ENCODE results near the gene VRTN. TPM values are rescaled to one million over a fixed set of nuclear protein-coding genes. Genes with fewer than 3 reads are reported as not detected.
"Not testable (repeated sequence)": the region's sequence is repeated elsewhere in the genome, so short reads cannot be mapped to it uniquely, and the experiment has no call there.

Gene VRTN
- total RNA-seq, 4 donors from 2014 or later, result not detected

- H3K27me3 ChIP-seq, result no peaks in the 10 kb centered on the region
- ATAC-seq, result no peak
- H3K4me1 ChIP-seq, result no peaks in the 10 kb centered on the region
- TF ChIP-seq CTCF (IDR thresholded peaks at IDR 0.05 in 4 of 5, conservative IDR thresholded peaks at IDR 0.05 in 1 of 5) (no peak), POLR2A (IDR thresholded peaks at IDR 0.05) (no peak)
- no peak overlapping the region for H3K4me3 ChIP-seq
- H3K9me3 ChIP-seq, result no peaks in the 10 kb centered on the region
- intact Hi-C loops (cut with DNase I; ENCODE audit: low total_unique reads), result no loop called here
- in situ Hi-C loops (cut with MboI; ENCODE audit: low sequenced_read_pairs in 4 of 4), result no loop called here
- no peak for DNase-seq
- no peaks in the 10 kb centered on the region for H3K36me3 ChIP-seq
- no peak overlapping the region for H3K27ac ChIP-seq
Observed at GRCh38 chr14:74326369-74327152, 21.7 kb upstream of the VRTN start.

- intact Hi-C loops (cut with DNase I; ENCODE audit: low total_unique reads); DNase-seq; ATAC-seq; H3K4me3 ChIP-seq; in situ Hi-C loops (cut with MboI; ENCODE audit: low sequenced_read_pairs in 4 of 4); H3K27ac ChIP-seq; H3K9me3 ChIP-seq; H3K27me3 ChIP-seq; H3K36me3 ChIP-seq; H3K4me1 ChIP-seq: not testable (repeated sequence)
Observed at GRCh38 chr14:74329950-74330552, 18.2 kb upstream of the VRTN start.

DNA sequence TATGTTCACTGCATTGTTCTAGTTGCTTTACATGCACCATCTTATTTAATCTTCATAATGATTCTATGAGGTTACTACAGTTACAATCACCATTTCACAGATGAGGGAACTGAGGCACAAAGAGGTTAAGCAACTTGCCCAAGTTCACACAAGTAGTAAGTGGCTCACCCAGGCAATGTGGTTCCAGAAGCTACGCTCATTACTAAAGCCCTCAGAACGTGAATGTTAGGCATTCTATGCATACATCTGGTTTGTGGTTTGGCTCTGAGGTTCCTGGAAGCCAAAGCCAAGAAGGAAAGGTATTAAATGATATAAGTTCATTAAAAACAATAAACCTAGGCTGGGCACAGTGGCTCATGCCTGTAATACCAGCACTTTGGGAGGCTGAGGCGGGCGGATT is 14.4 kb upstream of the VRTN start:
- Histone ChIP-seq H3K27me3 (no peaks in the 10 kb centered on the region), H3K4me1 (no peaks in the 10 kb centered on the region), H3K36me3 (no peaks in the 10 kb centered on the region), H3K27ac (no peak overlapping the region), H3K9me3 (no peaks in the 10 kb centered on the region), H3K4me3 (no peak overlapping the region)
- TF ChIP-seq POLR2A (IDR thresholded peaks at IDR 0.05), result no peak
- no peak for TF ChIP-seq CTCF (IDR thresholded peaks at IDR 0.05 in 4 of 5, conservative IDR thresholded peaks at IDR 0.05 in 1 of 5)
- in situ Hi-C loops (cut with MboI; ENCODE audit: low sequenced_read_pairs in 4 of 4), result no loop called here
- DNase-seq, result no peak
- ATAC-seq, result no peak
- intact Hi-C loops (cut with DNase I; ENCODE audit: low total_unique reads), result no loop called here

DNA sequence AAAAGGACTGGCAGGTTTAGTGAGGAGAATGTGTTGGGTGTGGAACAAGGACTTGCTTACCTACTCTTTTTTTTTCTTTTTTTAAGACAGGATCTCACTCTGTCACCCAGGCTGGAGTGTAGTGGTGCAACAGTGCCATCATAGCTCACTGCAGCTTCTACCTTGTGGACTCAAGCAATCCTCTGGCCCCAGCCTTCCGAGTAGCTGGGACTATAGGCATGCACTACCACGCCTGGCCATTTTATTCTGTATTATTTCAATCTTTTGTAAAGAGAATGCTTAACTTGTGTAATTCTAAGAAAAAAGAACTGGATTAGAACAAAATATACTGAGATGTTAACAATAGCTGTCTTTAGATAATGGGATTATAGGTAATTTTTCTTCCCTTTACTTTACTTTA is 1.9 kb upstream of the VRTN start:
- no peak overlapping the region for H3K4me3 ChIP-seq
- no peak for DNase-seq
- peaks cover 0 to 8% (median 0%) of the 10 kb centered on the region in 3 donors for H3K27me3 ChIP-seq
- H3K27ac ChIP-seq, result no peak overlapping the region
- ATAC-seq, result no peak
- H3K9me3 ChIP-seq, result no peaks in the 10 kb centered on the region
- H3K36me3 ChIP-seq, result no peaks in the 10 kb centered on the region
- no peaks in the 10 kb centered on the region for H3K4me1 ChIP-seq
- TF ChIP-seq POLR2A (IDR thresholded peaks at IDR 0.05) (no peak), CTCF (IDR thresholded peaks at IDR 0.05 in 4 of 5, conservative IDR thresholded peaks at IDR 0.05 in 1 of 5) (no peak)
- in situ Hi-C loops (cut with MboI; ENCODE audit: low sequenced_read_pairs in 4 of 4) (no loop called here), intact Hi-C loops (cut with DNase I; ENCODE audit: low total_unique reads) (no loop called here)

DNA sequence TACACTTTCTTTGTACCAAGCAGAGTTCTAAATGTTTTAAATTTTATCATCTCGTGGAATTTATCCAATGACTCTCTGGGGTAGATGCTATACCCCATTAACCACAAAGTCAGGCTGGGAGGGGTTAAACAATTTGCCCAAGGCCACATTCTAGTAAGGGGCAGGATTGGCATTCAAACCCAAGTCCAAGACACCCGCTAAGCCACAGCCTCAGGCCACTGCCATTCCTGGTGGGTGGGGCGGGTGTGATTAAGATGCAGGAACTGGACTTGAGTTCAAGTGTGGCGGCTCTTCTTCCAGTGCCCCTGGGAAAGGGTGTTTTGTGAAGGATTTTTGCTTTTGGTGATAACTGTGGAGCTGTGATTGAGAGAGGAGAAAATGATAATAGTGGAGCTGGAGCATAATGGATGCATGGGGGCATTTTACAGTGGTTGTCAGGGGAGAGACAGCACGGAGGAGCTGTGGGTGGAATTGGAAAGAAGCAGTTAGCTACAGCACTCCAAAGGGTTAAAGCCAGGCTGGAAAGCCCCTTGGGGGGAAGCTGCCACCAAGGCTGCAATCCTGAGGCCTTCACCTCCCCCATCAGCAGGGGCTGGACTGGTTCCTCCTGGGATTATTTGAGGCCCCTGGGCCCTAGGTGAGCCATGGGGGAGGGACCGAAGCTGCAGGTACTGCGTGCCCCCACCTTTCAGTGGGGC is 1.0 kb upstream of the VRTN start:
- Histone ChIP-seq H3K36me3 (no peaks in the 10 kb centered on the region), H3K4me3 (no peak overlapping the region), H3K4me1 (no peaks in the 10 kb centered on the region), H3K27me3 (peaks cover 0 to 8% (median 0%) of the 10 kb centered on the region in 3 donors), H3K27ac (no peak overlapping the region), H3K9me3 (no peaks in the 10 kb centered on the region)
- ATAC-seq (no peak), DNase-seq (no peak)
- TF ChIP-seq POLR2A (IDR thresholded peaks at IDR 0.05), result no peak
- TF ChIP-seq CTCF (IDR thresholded peaks at IDR 0.05 in 4 of 5, conservative IDR thresholded peaks at IDR 0.05 in 1 of 5), result no peak
- intact Hi-C loops (cut with DNase I; ENCODE audit: low total_unique reads), result no loop called here
- in situ Hi-C loops (cut with MboI; ENCODE audit: low sequenced_read_pairs in 4 of 4), result no loop called here

Data from gastrocnemius medialis (tissue), 4 donors.